K562 (cell line): ENCODE results near the gene SMURF1. TPM values are rescaled to one million over a fixed set of nuclear protein-coding genes. Genes with fewer than 3 reads are reported as not detected.
A peak's percentile ranks its signal among the peaks of the same experiment; 100 is the strongest.

ENCODE experiments used
- CBX5 ChIP-seq: IDR thresholded peaks from 2 replicates; pipeline ENCODE4 v1.6.1; 2014; ENCODE audit warnings: low read depth, borderline replicate concordance
- CTCF ChIP-seq, 3 experiments: IDR thresholded peaks in 2 of 3; conservative IDR thresholded peaks in 1 of 3; 2 replicates each; pipeline ENCODE4 v1.5.1; 2011 to 2012; ENCODE audit warnings: low read length in 3 of 3, mild to moderate bottlenecking in 3 of 3, control low read depth in 2 of 3, improper control_type of control experiment in 1 of 3, inconsistent platforms in 1 of 3, low read depth in 1 of 3, mixed read lengths in 1 of 3, moderate library complexity in 1 of 3; ENCODE audit not compliant: insufficient read depth in 2 of 3
- EP300 ChIP-seq: IDR thresholded peaks from 2 replicates; pipeline ENCODE4 v1.6.1; 2012; ENCODE audit warnings: low read length, improper control_type of control experiment
- FOXK2 ChIP-seq, 2 experiments: fragments of 450-650 bp; IDR thresholded peaks in 1 of 2; conservative IDR thresholded peaks in 1 of 2; 2 replicates each; pipeline ENCODE4 v1.6.1; 2016; ENCODE audit warnings: low read depth in 2 of 2, mild to moderate bottlenecking in 1 of 2
- GTF2F1 ChIP-seq: IDR thresholded peaks from 2 replicates; pipeline ENCODE4 v1.6.1; 2011; ENCODE audit warnings: low read depth, low read length, improper control_type of control experiment
- HDAC1 ChIP-seq, 2 experiments: fragments of 450-650 bp; IDR thresholded peaks; 2 replicates each; pipeline ENCODE4 v1.6.1; 2016 to 2017; ENCODE audit warnings: inconsistent platforms in 1 of 2, mild to moderate bottlenecking in 1 of 2, moderate library complexity in 1 of 2
- HDAC8 ChIP-seq: fragments of 450-650 bp; IDR thresholded peaks from 2 replicates; pipeline ENCODE4 v1.6.1; 2016; ENCODE audit warnings: mild to moderate bottlenecking, missing genetic modification characterization, moderate library complexity, missing compliant biosample characterization
- KDM4B ChIP-seq, 2 experiments: fragments of 450-650 bp in 1 of 2; sonication (generic) in 1 of 2; IDR thresholded peaks; 2 replicates each; pipeline ENCODE4 v1.6.1; 2016 to 2017; ENCODE audit warnings: borderline replicate concordance in 2 of 2, antibody characterized with exemption in 1 of 2, low read depth in 1 of 2, mild to moderate bottlenecking in 1 of 2
- MYC ChIP-seq, 2 experiments: fragments of 250-450 bp in 1 of 2; sonication (Bioruptor Pico) in 1 of 2; IDR thresholded peaks; 2 replicates each; pipeline versions ENCODE4 v1.5.1 to v1.6.1; 2012 to 2021; ENCODE audit warnings: low read depth in 2 of 2, borderline replicate concordance in 1 of 2, improper control_type of control experiment in 1 of 2, low read length in 1 of 2, mild to moderate bottlenecking in 1 of 2, moderate library complexity in 1 of 2
- PHB2 ChIP-seq: fragments of 450-650 bp; IDR thresholded peaks from 2 replicates; pipeline ENCODE4 v1.6.1; 2017; ENCODE audit warnings: low read depth
- PREB ChIP-seq: sonication (generic); formaldehyde crosslinking; IDR thresholded peaks from 2 replicates; pipeline ENCODE4 v1.8.1; 2023; ENCODE audit warnings: mild to moderate bottlenecking, missing genetic modification reagents
- SMARCA5 ChIP-seq: fragments of 450-650 bp; IDR thresholded peaks from 2 replicates; pipeline ENCODE4 v1.6.1; 2016
- TOE1 ChIP-seq, 2 experiments: fragments of 450-650 bp in 1 of 2; sonication (generic) in 1 of 2; formaldehyde crosslinking in 1 of 2; IDR thresholded peaks; 2 replicates each; pipeline versions ENCODE4 v1.7.1 to v1.8.0; 2016 to 2022; ENCODE audit warnings: borderline replicate concordance in 2 of 2, mild to moderate bottlenecking in 2 of 2, antibody characterized with exemption in 1 of 2, inconsistent platforms in 1 of 2, low read depth in 1 of 2, missing genetic modification reagents in 1 of 2, moderate library complexity in 1 of 2
- TRIM28 ChIP-seq: fragments of 450-650 bp; IDR thresholded peaks from 2 replicates; pipeline ENCODE4 v1.6.1; 2017
- ZBTB43 ChIP-seq: sonication (generic); formaldehyde crosslinking; IDR thresholded peaks from 2 replicates; pipeline ENCODE4 v1.8.0; 2023; ENCODE audit warnings: mild to moderate bottlenecking, missing genetic modification reagents
- ZC3H4 ChIP-seq: sonication (generic); formaldehyde crosslinking; IDR thresholded peaks from 2 replicates; pipeline ENCODE4 v1.9.0; 2021; ENCODE audit warnings: missing genetic modification reagents, borderline replicate concordance
- ZFP30 ChIP-seq: fragments of 250-450 bp; sonication (Bioruptor Pico); IDR thresholded peaks from 2 replicates; pipeline ENCODE4 v1.8.0; 2022; ENCODE audit warnings: moderate library complexity, mild to moderate bottlenecking, inconsistent platforms, borderline replicate concordance
- ZNF184 ChIP-seq: sonication (generic); formaldehyde crosslinking; IDR thresholded peaks from 2 replicates; pipeline ENCODE4 v1.5.0; 2020; ENCODE audit warnings: missing genetic modification reagents
- ZNF280A ChIP-seq: fragments of 450-650 bp; IDR thresholded peaks from 2 replicates; pipeline ENCODE4 v1.6.1; 2018; ENCODE audit warnings: mild to moderate bottlenecking, low read depth; ENCODE audit not compliant: partially characterized antibody
- ZNF586 ChIP-seq: fragments of 450-650 bp; formaldehyde crosslinking; conservative IDR thresholded peaks from 2 replicates; pipeline ENCODE4 v1.4.0; 2020; ENCODE audit warnings: mild to moderate bottlenecking, moderate library complexity
- ZNF644 ChIP-seq: fragments of 200-800 bp; sonication (Bioruptor generic); IDR thresholded peaks from 2 replicates; pipeline ENCODE4 v1.6.1; 2016; ENCODE audit warnings: low read depth, missing genetic modification characterization, missing compliant biosample characterization
- polyA plus RNA-seq, 8 experiments: library from polyadenylated mRNA; depleted of rRNA in 4 of 8; stranded (reverse) in 5 of 8; unstranded in 3 of 8; fragments of >200 nt; fragmentation: Nextera tagmentation in 2 of 8; fragmentation: Illumina TruSeq in 1 of 8; extraction: Ambion mirVana in 2 of 8; extraction: Trizol in 1 of 8; gene quantifications; 2 replicates each; pipeline versions ENCODE4 v1.2.1 to v1.2.3, GENCODE V29; 2011 to 2014; ENCODE audit warnings: inconsistent platforms in 1 of 8, missing spikeins in 1 of 8
- total RNA-seq, 7 experiments: library from RNA; depleted of rRNA in 6 of 7; stranded (reverse); fragments of >200 nt in 6 of 7; fragmentation: Illumina TruSeq in 2 of 7; extraction: Trizol in 2 of 7; gene quantifications; 2 replicates each; pipeline versions ENCODE4 v1.2.1 to v1.2.3, GENCODE V29; 2011 to 2021; ENCODE audit warnings: low replicate concordance in 1 of 7

Gene SMURF1
- total and polyA plus RNA-seq, 9 of the 15 experiments (the other 6 are each of a cell fraction or from before 2014, with no cell fraction given), result 1.0 to 20.1 (median 12.6) TPM

- TF ChIP-seq TOE1 (IDR thresholded peaks at IDR 0.05; ENCODE audit: borderline replicate concordance) (peak; percentile 71; the same call in 1 of the 2 replicates), TOE1 (CRISPR knock-in tag; IDR thresholded peaks at IDR 0.05; ENCODE audit: borderline replicate concordance, low read depth) (no peak), MYC (IDR thresholded peaks at IDR 0.05; ENCODE audit: low read depth, low read length) (peak; percentile 44; the same call in 1 of the 2 replicates), MYC (CRISPR knock-in tag; IDR thresholded peaks at IDR 0.05; ENCODE audit: borderline replicate concordance, low read depth) (no peak), SMARCA5 (peak; percentile 66; the same call in 1 of the 2 replicates), GTF2F1 (no peak), CBX5 (peak; percentile 60; the same call in 1 of the 2 replicates), ZC3H4 (CRISPR knock-in tag) (no peak), HDAC1 (IDR thresholded peaks at IDR 0.05) (peak in 1 of 2 experiments; percentile 71; a peak in 2 of 4 replicates), CTCF (IDR thresholded peaks at IDR 0.05 in 2 of 3, conservative IDR thresholded peaks at IDR 0.05 in 1 of 3; ENCODE audit: insufficient read depth in 2 of 3, low read depth in 1 of 3, low read length in 3 of 3) (no peak), PHB2 (no peak), KDM4B (IDR thresholded peaks at IDR 0.05; ENCODE audit: borderline replicate concordance in 2 of 2, low read depth in 1 of 2) (no peak), ZNF280A (no peak), FOXK2 (conservative IDR thresholded peaks at IDR 0.05 in 1 of 2, IDR thresholded peaks at IDR 0.05 in 1 of 2; ENCODE audit: low read depth in 2 of 2) (no peak; a peak in 1 of 4 replicates), PREB (CRISPR knock-in tag) (no peak), ZNF644 (tag) (no peak), EP300 (peak; percentile 37; the same call in 1 of the 2 replicates), ZFP30 (CRISPR knock-in tag) (no peak), TRIM28 (0 out of 2 replicates have a peak, but pooled peaks have one; percentile 26), ZNF586 (no peak), HDAC8 (tag) (no peak), ZBTB43 (CRISPR knock-in tag) (no peak), ZNF184 (CRISPR knock-in tag) (no peak)
Observed at GRCh38 chr7:99126921-99127553, 16.9 kb downstream of the SMURF1 start (continued).
